Activated gamma-delta T cell treated with Interleukin-2 at 50 U/mL for 16 hours (primary cell): ENCODE measurements around the gene KDM6A.
"Not testable (repeated sequence)": the region's sequence is repeated elsewhere in the genome, so short reads cannot be mapped to it uniquely, and the experiment has no call there.

Experiments used
- DNase-seq: peaks from one replicate; pipeline ENCODE4 v3.0.0-alpha.2; 2020

Gene KDM6A

GRCh38 chrX:45133465-45133864 is 260.5 kb downstream of the KDM6A start:
- no peak for DNase-seq

GRCh38 chrX:45134315-45134731 is 261.3 kb downstream of the KDM6A start:
- DNase-seq = no peak

GRCh38 chrX:45134775-45135174 is 261.8 kb downstream of the KDM6A start:
- no peak for DNase-seq

- not testable (repeated sequence) for DNase-seq
Measured at GRCh38 chrX:45135391-45136075, 262.5 kb downstream of the KDM6A start.

GRCh38 chrX:45137531-45137930 is 264.5 kb downstream of the KDM6A start:
- DNase-seq = no peak

GRCh38 chrX:45138525-45138924 is 265.5 kb downstream of the KDM6A start:
- no peak for DNase-seq

GRCh38 chrX:45140812-45141211 is 267.8 kb downstream of the KDM6A start:
- no peak for DNase-seq

GRCh38 chrX:45142185-45142584 is 269.2 kb downstream of the KDM6A start:
- no peak for DNase-seq

GRCh38 chrX:45143455-45143854 is 270.5 kb downstream of the KDM6A start:
- DNase-seq = no peak

- DNase-seq = no peak
Measured at GRCh38 chrX:45145492-45146215, 272.7 kb downstream of the KDM6A start.

GRCh38 chrX:45150821-45151220 is 277.8 kb downstream of the KDM6A start:
- DNase-seq = no peak

GRCh38 chrX:45154033-45154360 is 281.0 kb downstream of the KDM6A start:
- no peak for DNase-seq

- DNase-seq = no peak
Measured at GRCh38 chrX:45154462-45154861, 281.5 kb downstream of the KDM6A start.

- no peak for DNase-seq
Measured at GRCh38 chrX:45157647-45158046, 284.7 kb downstream of the KDM6A start.
